NCI-H2029 treated with DMSO at 0.1 percent for 48 hours (cell line): ENCODE results near the gene CDY2A.
"Not testable (repeated sequence)": the region's sequence is repeated elsewhere in the genome, so short reads cannot be mapped to it uniquely, and the experiment has no call there.

Experiments
- DNase-seq: peaks from one replicate; lab custom pipeline; 2025; lab: John Stamatoyannopoulos, UW

The CDY2A gene

GRCh38 chrY:18025487-18025886, at the start of gene CDY2A:
Gene CDY2A (plus strand): TSS chrY:18025787. CDS start chrY:18026115, 328 bp downstream.
- DNase-seq = not testable (repeated sequence)

- not testable (repeated sequence) for DNase-seq
Measured at GRCh38 chrY:17997586-17997985, 28.0 kb upstream of the CDY2A start.

GRCh38 chrY:17998266-17998665, 27.3 kb upstream of the CDY2A start:
- DNase-seq = not testable (repeated sequence)

GRCh38 chrY:18023897-18024296, 1.7 kb upstream of the CDY2A start:
- DNase-seq = not testable (repeated sequence)

- DNase-seq = not testable (repeated sequence)
Measured at GRCh38 chrY:18028845-18029244, 3.3 kb downstream of the CDY2A start.

- DNase-seq = not testable (repeated sequence)
Measured at GRCh38 chrY:18030178-18030577, 4.6 kb downstream of the CDY2A start.

- not testable (repeated sequence) for DNase-seq
Measured at GRCh38 chrY:18034100-18034814, 8.7 kb downstream of the CDY2A start.

GRCh38 chrY:18034864-18035263, 9.3 kb downstream of the CDY2A start:
- not testable (repeated sequence) for DNase-seq

- not testable (repeated sequence) for DNase-seq
Measured at GRCh38 chrY:18044990-18045389, 19.4 kb downstream of the CDY2A start.

GRCh38 chrY:18048149-18049040, 22.8 kb downstream of the CDY2A start:
- not testable (repeated sequence) for DNase-seq

- DNase-seq = not testable (repeated sequence)
Measured at GRCh38 chrY:18049061-18049460, 23.5 kb downstream of the CDY2A start.

- not testable (repeated sequence) for DNase-seq
Measured at GRCh38 chrY:18056473-18056872, 30.9 kb downstream of the CDY2A start.

- DNase-seq = not testable (repeated sequence)
Measured at GRCh38 chrY:18073464-18073863, 47.9 kb downstream of the CDY2A start.
